Esophagus squamous epithelium (tissue), 4 donors: ENCODE data around the gene PRKN.

Experiments
- POLR2A ChIP-seq, 4 donors: fragments of 450-650 bp; IDR thresholded peaks; one replicate each; pipeline ENCODE4 v1.6.1; 2017; ENCODE audit warnings: antibody characterized with exemption in 4 of 4, mild to moderate bottlenecking in 4 of 4, moderate library complexity in 3 of 4
- TF ChIP-seq, protein P1 (sequence below), 6 experiments: fragments of 450-650 bp in 4 of 6; fragments of 200-600 bp in 2 of 6; sonication (generic) in 2 of 6; IDR thresholded peaks; one replicate each; pipeline ENCODE4 v1.5.1; 2016 to 2019; ENCODE audit warnings: antibody characterized with exemption in 6 of 6, mild to moderate bottlenecking in 4 of 6, moderate library complexity in 4 of 6

DNA sequence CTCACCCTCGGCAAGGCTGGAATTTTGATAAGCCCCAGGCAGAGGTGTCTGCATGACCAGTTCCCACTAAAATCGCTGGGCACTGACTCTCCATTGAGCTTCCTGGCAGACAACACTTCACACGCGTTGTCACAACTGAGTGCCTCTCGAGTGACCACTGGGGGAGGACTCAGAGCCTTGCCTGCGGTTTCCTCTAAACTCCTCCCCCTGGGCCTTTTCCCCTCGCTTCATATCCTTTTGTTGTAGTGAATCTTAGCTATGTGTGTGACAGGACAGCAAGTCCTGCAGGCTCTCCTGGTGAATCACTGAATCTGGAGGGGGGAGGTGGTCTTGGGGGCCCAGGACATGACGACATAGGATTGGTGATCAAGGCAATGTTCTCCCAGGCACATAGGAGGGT, 670.8 kb downstream of the PRKN start:
- TF ChIP-seq, protein P1, sequence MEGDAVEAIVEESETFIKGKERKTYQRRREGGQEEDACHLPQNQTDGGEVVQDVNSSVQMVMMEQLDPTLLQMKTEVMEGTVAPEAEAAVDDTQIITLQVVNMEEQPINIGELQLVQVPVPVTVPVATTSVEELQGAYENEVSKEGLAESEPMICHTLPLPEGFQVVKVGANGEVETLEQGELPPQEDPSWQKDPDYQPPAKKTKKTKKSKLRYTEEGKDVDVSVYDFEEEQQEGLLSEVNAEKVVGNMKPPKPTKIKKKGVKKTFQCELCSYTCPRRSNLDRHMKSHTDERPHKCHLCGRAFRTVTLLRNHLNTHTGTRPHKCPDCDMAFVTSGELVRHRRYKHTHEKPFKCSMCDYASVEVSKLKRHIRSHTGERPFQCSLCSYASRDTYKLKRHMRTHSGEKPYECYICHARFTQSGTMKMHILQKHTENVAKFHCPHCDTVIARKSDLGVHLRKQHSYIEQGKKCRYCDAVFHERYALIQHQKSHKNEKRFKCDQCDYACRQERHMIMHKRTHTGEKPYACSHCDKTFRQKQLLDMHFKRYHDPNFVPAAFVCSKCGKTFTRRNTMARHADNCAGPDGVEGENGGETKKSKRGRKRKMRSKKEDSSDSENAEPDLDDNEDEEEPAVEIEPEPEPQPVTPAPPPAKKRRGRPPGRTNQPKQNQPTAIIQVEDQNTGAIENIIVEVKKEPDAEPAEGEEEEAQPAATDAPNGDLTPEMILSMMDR (IDR thresholded peaks at IDR 0.05): no peak
- no peak for TF ChIP-seq POLR2A (IDR thresholded peaks at IDR 0.05)
